Stimulated activated CD4-positive, alpha-beta T cell treated with anti-CD3 and anti-CD28 coated beads, TNF-alpha, amount 100 ng/mL, for 48 hours (primary cell): ENCODE measurements around the gene ATP13A1.
"Not testable (repeated sequence)": the region's sequence is repeated elsewhere in the genome, so short reads cannot be mapped to it uniquely, and the experiment has no call there.

Experiments used
- DNase-seq, 3 donors: peaks; one replicate each; pipeline ENCODE4 v3.0.0-alpha.2; 2020; ENCODE audit warnings: low read depth in 3 of 3

Gene ATP13A1

GRCh38 chr19:19663256-19664120, at the start of gene ATP13A1:
Gene ATP13A1 (minus strand): TSS chr19:19663676. CDS start chr19:19663666, 10 bp downstream.
- DNase-seq = peak; percentile 84 to 92 (median 89)

GRCh38 chr19:19711934-19712828, 48.7 kb upstream of the ATP13A1 start:
- DNase-seq = no peak

- no peak for DNase-seq
Observed at GRCh38 chr19:19711306-19711933, 47.9 kb upstream of the ATP13A1 start.

GRCh38 chr19:19710506-19710905, 47.0 kb upstream of the ATP13A1 start:
- DNase-seq = no peak

GRCh38 chr19:19704836-19705235, 41.4 kb upstream of the ATP13A1 start:
- DNase-seq = no peak

- not testable (repeated sequence) for DNase-seq
Observed at GRCh38 chr19:19700493-19700892, 37.0 kb upstream of the ATP13A1 start.

GRCh38 chr19:19697589-19697988, 34.1 kb upstream of the ATP13A1 start:
- DNase-seq = no peak

GRCh38 chr19:19696386-19696785, 32.9 kb upstream of the ATP13A1 start:
- DNase-seq = no peak

GRCh38 chr19:19691683-19692082, 28.2 kb upstream of the ATP13A1 start:
- no peak for DNase-seq

GRCh38 chr19:19689023-19689422, 25.5 kb upstream of the ATP13A1 start:
- DNase-seq = not testable (repeated sequence)

- no peak for DNase-seq
Observed at GRCh38 chr19:19687090-19687489, 23.6 kb upstream of the ATP13A1 start.

- no peak for DNase-seq
Observed at GRCh38 chr19:19686580-19686979, 23.1 kb upstream of the ATP13A1 start.

- DNase-seq = not testable (repeated sequence)
Observed at GRCh38 chr19:19686119-19686518, 22.6 kb upstream of the ATP13A1 start.

- no peak for DNase-seq
Observed at GRCh38 chr19:19679176-19680073, 15.9 kb upstream of the ATP13A1 start.

GRCh38 chr19:19677579-19677978, 14.1 kb upstream of the ATP13A1 start:
- no peak for DNase-seq

GRCh38 chr19:19674315-19674714, 10.8 kb upstream of the ATP13A1 start:
- no peak for DNase-seq

GRCh38 chr19:19672816-19673215, 9.3 kb upstream of the ATP13A1 start:
- DNase-seq = no peak

GRCh38 chr19:19670070-19670551, 6.6 kb upstream of the ATP13A1 start:
- no peak for DNase-seq

- DNase-seq = peak; percentile 92 to 95 (median 95)
Observed at GRCh38 chr19:19668230-19669012, 4.9 kb upstream of the ATP13A1 start, which contains the start of gene ZNF101. Gene ZNF101 (plus strand): TSS chr19:19668839. CDS start chr19:19668964, 125 bp downstream.

- DNase-seq = not testable (repeated sequence)
Observed at GRCh38 chr19:19665420-19665948, 2.0 kb upstream of the ATP13A1 start.
